CD1c-positive myeloid dendritic cell (primary cell): Measurements from ENCODE around the gene PTPRG.

Experiments
- DNase-seq: peaks from one replicate; pipeline ENCODE4 v3.0.0-alpha.2; 2016; ENCODE audit errors: extremely low spot score

PTPRG gene

DNA sequence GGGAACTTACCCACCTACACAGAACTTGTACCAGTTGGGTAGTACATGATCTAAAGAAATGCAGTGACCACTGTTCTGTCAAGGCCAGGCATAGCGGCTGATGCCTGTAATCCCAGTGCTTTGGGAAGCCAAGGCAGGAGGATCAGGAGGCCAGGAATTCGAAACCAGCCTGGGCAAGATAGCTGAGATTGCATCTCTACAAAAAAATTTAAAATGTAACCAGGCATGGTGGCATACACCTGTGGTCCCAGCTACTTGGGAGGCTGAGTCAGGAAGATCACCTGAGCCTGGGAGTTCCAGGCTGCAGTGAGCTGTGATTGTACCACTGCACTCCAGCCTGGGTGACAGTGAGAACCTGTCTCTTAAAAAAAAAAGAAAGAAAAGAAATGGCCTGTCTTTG, 491.0 kb downstream of the PTPRG start:
- DNase-seq: no peak

DNA sequence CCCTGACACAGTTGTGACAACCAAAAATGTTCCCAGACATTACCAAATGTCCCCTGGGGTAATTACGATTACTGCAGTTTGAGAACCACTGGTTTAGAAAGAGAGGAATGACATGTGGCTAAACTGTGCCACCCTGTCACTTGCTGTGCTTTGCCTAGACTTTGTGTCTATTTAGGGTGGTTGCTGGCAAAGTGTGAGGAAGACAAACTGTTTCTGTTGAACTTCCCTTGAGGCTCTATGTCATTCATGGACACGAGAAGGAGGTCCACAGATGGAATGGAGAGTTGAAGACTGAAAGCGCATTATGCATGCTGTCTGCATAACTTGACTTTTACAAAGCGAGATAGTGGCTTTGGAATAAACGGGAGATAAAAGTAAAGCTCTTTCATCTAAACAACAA, 495.3 kb downstream of the PTPRG start:
- no peak for DNase-seq

DNA sequence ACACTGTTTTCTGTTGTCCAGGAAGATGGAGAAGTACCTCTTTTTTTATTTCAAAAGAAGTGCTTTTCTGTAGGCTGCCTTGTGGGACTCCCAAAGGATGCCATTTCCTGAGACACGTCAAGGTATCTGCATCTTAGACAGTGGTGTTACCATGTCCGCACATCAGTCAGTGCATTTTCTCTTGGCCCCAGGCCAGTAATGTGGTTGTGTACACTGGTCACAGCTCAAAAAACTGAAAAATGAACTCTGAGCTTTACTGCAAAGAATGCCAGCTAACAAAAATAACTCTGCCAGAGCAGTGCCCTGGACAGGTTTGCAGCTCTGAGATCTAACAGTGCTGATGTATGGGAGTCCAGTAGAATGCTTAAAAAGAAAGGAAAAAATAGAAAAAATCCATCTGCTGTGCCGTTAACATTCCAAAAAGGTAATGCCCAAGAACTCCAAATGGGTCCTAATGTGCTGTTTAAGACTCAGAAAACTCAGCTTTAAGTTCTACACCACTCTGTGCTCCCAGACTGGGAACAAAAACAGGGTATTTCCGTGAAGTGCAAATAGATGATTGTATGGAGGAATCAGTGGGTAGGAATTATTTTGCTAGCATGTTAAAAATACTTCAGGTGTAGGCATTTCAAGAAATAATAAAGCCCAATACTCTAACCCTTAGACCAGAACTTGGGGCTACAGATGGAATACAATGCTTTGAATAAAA, 496.1 kb downstream of the PTPRG start:
- no peak for DNase-seq

DNA sequence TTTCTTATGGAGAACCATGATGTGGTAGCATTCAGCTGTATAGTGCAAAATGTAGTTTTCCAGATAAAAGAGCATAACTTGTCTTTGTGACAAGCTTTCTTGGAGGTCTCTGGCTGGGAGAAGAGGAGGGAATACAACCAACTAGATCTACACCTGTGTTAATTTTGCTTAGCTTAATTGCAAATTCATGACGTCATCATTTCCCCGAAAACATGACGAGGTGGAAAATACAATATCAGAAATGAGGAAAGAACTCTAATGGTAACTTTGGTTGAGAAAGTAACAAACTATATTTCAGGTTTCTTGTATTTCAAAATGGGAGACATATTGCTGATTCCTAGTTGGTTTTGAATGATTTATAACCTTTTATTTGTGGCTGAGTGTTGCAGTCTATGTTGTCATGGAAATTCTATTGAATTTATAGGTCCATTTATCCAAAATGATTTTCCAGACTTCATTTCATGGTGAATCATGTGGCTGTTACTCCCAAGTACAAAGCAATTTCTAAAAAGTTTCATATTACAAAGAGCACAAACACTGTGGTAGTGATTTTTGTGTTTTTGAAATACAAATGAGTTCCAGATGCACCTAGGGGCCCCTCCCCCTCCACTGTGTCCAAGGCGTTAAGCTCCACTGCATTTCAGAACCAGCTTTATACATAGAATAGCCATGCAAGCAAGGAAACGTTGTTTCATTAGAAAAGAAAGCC, 504.8 kb downstream of the PTPRG start:
- DNase-seq: no peak

DNA sequence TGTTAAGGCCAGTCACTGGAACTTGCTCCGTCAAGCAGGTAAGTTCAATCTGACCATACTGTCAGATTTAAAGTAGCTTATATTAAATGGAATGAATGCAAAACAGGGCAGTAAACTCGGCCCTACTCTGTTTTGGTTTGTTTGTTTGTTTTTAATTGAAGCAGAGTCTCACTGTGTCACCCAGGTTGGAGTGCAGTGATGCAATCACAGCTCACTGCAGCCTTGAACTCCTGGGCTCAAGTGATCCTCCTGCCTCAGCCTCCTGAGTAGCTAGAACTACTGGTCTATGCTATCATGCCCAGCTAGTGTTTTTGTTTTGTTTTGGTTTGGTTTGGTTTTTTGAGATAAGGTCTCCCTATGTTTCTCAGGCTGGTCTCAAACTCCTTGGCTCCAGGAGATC, 507.0 kb downstream of the PTPRG start:
- no peak for DNase-seq

DNA sequence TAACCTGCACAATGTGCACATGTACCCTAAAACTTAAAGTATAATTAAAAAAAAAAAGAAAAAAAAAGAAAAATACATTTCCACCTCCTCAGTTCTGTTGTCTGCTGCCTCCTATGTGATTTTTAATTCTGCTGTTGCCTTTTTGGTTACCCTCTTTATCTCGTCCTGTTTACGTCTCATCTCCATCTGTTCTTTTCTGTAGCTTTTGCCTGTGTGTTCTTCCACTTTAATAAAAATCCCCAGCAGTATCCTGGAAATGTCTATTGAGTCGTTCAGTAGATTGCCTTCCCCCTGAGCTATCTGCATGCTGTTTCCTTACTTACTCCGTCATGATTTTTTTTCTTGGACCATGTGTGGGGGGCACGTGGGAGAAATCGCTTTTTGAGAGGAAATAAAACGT, 509.5 kb downstream of the PTPRG start:
- DNase-seq: no peak

DNA sequence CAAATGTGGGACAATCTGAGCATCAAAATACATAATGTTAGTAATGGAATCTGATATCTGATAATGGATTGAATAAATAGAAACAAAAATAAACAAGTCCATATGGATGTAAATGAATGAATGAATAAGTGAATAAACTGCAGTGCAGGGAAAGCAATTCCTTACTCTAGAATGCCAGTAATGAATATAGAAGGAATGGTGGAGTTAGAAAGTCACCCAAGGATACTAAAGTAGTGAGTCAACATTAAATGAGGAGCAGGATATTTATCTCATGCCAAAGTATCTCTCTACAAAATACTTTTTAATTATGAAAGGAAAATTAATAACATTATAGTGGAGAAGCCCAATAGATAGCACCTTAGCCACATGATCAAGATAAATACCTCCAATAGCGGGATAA, 511.7 kb downstream of the PTPRG start:
- no peak for DNase-seq

DNA sequence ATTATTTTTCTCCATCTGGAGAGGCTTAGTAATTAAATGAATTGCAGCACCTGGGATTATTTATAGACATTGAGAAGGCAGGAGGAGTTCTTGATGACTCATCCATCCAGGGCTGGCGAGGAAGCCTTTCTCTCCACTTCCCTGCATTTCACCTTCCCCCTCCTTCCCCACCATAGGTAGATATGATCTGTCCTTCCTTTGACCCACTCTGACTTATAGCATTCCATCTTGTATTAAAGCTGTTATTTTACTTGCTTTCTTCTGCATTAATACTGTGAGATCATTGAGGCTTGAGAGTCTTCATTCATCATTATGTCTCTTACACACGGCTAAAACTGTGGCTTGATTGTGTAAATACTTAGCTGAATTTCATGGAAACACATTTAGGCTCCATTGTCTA, 523.2 kb downstream of the PTPRG start:
- no peak for DNase-seq

DNA sequence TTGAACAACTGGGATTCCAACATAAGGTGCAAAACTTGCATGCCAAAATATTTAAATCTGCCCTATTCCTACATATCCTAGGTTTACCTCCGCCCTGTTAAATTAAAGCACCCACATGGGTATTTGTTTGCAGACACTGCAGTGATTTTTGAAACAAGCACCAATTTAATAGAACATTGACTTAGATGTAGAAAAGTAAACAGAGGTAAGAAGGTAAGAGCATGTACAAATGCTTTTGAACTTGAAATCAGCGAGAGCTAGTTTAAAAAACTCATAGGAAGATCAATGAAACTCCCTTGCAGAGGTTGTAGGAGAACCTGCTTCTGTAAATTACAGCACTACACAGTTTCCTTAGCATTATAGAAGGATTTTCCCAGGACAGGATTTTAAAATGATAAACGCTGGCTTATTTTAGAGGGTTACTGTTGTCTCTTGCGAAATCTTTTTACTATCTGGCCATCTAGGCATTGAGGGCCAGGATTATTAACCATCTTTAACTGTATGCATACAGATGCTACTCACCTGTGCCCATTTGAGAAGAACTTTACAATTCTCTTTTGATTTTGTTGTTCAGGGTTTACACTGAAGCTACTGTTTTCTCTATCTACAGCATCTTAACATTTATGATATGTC, 527.2 kb downstream of the PTPRG start:
- no peak for DNase-seq

DNA sequence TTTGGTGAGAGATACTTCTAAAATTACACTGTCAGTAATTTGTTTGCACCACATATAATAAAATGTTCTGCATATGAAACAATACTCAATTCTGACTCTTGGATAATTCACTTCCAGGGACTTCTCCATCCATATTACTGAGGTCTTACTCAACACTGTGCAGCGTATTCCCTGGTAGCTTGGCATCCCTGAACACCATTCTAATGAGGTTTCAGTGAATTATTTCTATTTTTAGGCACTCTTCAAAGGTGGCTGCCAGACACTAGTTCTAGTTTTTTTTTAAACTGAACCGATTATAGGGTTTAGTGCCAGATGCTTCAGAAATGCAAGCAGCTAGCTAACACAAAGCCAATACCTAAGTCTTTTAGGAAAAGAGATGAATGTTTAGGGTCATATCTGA, 528.7 kb downstream of the PTPRG start:
- DNase-seq: no peak

DNA sequence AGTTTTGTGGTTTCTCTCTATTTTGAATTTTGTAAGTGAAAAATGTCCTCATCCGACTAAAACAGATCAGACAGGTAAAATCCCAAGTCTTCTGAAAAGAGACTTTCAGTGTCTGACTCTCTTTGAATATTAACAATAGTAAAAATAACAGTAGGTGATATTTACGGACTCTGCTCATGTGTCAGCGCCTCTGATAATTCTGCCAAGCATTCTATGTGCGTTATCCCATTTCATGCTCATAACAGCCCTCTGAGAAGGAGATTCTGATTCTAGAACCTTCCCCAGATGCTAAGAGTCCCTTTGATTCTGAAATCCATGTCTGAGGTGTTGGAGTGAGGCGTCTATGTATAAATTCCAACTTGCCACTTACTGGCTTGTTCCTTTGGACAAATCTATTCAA, 529.1 kb downstream of the PTPRG start:
- no peak for DNase-seq

DNA sequence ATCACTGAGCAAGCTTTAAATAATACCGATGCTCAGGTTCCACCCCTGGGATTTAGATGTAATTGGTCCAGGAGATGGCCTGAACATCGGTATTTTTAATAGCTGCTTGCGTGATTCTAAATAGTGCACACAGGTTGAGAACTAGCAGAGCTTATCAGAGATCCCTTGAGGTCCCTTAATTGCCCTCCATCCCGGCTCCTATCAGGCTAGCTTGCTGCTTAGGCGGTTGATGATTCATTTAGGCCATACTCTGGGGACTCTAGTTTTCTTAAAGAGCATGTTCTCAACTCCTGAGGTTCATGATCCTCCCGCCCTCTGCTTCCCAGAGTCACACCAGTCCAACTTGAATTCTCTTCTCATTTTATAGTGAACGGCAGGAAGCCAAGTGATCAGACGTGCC, 531.7 kb downstream of the PTPRG start:
- DNase-seq: no peak

DNA sequence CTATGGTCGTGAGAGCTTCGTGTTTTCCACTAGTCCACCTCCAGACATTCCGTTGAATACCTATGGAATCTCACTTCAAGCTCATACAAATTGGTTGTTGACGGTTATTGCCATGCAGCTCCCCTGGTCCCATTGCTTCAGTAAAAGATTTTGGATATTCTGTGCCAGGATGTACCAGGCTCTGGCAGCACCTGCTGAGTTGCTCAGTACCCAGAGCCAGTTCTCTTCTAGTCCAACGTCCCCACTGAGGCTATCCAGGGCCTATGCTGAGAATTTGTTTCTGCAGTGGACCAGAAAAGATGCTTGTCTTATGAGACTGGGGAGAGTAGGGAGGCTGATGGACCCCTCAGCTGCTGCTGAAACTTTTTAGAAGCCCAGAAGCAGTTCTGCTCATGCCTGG, 533.1 kb downstream of the PTPRG start:
- no peak for DNase-seq

DNA sequence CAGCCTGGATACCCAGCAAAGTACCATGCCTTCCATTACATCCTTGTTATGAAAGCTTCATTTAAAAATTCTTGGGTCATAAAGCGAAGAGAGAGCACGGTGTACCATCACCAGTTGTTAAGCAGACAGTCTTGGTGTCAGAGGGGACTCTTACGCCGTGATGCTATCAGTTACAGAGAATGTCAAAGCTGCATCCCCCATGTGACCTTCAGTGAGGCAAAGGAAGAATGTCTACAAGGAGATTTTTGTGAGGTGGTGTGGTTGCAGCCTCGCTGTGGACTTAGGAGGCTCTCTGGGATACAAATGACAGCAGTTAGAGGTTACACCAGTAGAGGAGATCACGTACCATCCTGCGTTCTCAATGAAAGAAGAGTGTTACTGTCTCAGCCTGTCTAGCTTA, 533.7 kb downstream of the PTPRG start:
- no peak for DNase-seq

DNA sequence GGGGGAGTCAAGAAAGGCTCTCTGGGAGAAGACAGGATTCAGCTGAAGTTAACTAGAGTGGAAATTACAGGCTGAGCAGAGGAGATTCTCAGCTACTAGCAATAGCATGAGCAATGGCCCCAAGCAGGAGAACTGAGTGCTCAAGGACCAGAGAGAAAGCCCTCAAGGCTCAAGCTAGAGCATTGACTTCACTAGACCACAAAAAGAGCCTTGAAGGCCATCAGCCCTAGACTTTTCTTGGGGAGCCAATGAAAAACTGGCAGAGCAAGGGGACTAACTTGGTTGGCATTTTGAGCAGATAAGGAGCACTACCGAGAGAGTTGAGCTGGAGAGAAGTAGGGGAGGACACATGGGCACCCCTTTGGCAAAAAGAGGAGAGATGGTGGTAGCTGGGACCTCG, 534.4 kb downstream of the PTPRG start:
- DNase-seq: no peak

DNA sequence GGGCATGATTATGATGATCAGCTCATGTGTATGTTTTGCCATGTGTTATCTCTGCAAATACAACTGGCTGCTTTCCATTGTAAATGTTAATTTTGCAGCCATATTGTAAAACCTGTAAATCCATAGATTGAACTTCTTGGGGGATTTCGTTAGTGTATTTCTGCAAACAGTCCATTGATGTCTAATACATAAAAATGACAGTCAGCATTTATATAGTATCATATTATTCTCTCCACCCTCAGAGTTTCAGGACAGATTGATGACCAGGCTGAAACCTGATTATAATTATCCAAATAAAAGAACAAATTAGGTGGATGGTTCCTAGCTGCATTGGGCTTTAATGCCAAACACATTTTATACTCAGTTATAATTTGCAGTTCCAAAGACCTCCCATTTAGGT, 535.1 kb downstream of the PTPRG start:
- no peak for DNase-seq

DNA sequence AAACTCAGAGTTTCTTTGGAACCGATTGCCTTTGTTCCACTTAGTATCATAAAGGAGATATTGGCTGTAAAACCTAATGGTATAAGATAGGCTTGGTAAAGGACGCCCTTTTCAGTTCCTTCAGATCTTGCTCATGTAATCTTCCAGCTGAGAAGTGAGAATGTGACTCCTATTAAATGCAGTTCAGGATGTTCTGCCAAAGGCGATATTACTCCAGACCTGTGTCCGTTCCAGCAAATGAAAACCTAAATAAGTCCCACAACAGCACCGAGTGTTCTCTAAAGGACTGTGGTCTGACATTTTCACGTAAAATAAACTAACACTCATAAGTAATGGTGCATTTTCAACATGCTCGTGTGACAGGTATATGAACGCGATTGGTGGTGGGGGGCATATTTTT, 535.8 kb downstream of the PTPRG start:
- no peak for DNase-seq

DNA sequence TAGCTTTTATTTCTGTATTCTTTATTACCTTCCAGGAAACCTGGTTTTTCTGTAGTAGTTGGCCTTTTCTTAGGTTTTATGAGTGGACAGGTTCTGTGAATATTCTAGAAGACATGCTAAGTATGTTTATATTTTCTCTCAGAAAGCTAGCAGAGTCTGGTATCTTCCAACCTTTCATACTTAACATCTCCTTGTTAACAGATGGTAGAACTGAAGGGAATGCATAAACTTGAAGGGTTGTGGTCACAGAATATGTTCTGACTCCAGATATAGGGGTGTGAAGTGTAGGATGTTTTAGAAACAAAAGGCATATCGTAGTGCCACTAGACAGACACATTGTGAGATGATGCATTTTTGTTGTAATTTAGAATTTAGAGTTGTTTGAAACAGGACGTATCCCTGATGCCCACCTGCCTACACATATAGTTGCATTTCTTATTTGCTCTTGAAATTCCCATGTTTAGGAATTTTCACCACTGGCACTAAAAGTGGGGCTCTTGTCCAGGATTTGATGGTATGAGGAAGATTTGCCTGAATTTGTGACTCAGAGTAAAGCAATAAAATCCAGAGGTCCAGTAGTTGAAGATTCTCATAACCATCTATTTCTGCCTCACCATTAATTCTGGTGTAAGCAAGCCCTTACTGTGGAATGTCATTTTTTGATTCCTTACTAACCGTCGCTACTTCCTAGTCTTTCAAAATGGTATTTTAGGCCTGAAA, 537.4 kb downstream of the PTPRG start:
- DNase-seq: no peak

DNA sequence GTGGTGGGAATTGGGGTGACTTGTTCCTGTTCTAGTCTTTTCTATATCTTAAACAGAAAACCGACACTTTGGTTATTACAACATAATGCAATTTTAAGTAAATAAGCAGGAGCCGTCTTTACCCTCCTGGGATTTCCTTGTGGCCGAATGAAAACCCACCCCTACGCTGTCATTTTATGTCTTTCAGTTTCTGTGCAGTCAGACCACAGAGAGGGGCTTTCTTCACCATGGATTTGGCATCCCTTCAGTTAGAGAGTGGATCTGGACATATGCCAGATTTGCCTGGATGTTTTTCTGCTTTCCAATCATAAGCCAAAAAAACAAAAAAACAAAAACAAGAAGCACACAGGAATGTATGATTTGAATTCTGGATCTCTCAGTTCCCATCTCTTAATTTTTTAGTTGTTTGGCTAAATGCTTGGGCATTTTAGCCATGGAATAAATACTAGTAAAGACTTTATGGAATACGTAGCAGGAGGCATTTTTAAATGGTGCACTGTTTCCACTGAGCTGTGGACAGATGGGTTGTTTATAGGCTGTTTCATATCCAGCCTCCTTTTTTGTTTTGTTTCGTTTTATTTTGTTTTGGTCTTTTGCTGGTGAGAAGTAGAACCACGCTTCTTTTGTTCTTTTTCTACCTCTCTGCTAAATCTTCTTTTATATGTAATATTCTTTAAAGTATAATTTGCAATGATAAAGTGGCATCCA, 539.1 kb downstream of the PTPRG start:
- DNase-seq: no peak

DNA sequence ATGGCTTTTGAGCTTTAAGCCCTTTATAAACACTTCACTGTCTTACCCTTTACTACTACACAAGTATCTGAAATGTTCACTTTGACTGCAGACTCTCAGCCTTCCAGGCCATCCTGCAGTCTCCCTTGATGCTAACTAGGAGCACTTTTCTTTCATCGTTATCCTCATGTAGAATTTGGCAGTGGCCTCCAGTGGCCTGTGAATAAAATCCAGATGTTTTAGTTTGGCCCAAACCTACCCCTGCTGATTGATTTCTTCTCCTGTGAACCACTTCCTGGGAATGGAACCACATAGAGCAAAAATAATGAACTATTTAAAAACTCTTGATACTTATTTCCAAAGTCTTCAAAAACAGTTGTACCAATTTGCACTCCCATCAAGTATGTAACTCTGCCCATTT, 540.1 kb downstream of the PTPRG start:
- no peak for DNase-seq

DNA sequence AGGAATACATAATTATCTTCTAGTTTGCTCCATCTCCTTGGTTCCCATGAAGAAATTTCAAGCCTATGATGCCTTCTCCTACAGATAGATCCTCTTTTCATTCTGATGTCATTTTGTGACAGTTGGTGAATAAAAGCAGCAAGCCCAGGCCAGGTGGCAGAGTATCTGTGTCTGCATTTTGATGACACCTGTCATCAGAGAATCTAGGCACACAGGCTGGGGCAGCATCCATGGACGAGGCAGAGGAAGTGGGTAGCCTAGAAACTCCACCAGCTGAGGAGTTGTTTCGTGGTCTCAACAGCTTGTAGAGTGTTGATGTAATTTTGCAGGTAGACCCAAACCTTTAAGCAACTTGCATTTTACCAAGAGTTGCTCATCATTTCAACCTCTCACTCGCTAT, 542.2 kb downstream of the PTPRG start:
- DNase-seq: no peak

DNA sequence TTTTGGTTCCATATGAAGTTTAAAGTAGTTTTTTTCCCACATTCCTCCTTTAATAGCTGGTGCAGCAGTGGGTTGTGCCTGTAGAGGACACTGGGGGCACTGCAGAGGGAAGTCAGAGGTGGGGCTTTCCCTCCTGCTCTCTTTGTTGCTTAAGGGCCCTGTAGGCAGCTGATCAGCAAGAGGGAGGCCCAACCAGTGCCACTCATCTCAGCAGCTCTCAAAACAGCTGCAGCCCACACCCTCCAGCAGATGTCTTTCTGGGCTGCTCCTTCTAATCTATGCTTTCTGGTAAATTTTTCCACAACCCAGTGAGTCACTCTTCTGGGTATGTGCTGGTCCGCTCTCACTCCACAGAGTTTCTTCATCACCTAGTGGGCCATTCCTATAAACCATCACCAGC, 548.2 kb downstream of the PTPRG start:
- no peak for DNase-seq
